ENCODE measurements around the gene CLSTN3.

Gene CLSTN3

GRCh38 chr12:7154901-7155470, 24.8 kb downstream of the CLSTN3 start:
- no peaks in the 10 kb centered on the region for H4K20me1 ChIP-seq (ENCODE audit: insufficient read depth)
- no peaks in the 10 kb centered on the region for H3K79me2 ChIP-seq (ENCODE audit: insufficient read depth, low read depth)
- H2AFZ ChIP-seq (ENCODE audit: low read depth): no peak overlapping the region
- no peak overlapping the region for H3K27ac ChIP-seq
- no peaks in the 10 kb centered on the region for H3K4me1 ChIP-seq (ENCODE audit: low read depth, poor library complexity, severe bottlenecking)
- no peak for TF ChIP-seq CTCF (conservative IDR thresholded peaks at IDR 0.05; ENCODE audit: low read depth, low read length)
- no peaks in the 10 kb centered on the region for H3K27me3 ChIP-seq (ENCODE audit: insufficient read depth, low read depth)
- no peak overlapping the region for H3K4me2 ChIP-seq
- H3K36me3 ChIP-seq (ENCODE audit: insufficient read depth): no peaks in the 10 kb centered on the region
- no peak overlapping the region for H3K4me3 ChIP-seq (IDR thresholded peaks at IDR 0.05; ENCODE audit: insufficient read depth, low read depth, low read length)
- H3K9ac ChIP-seq: no peak overlapping the region

- Histone ChIP-seq H2AFZ (ENCODE audit: low read depth) (no peak overlapping the region), H3K4me2 (no peak overlapping the region), H3K79me2 (ENCODE audit: insufficient read depth, low read depth) (no peaks in the 10 kb centered on the region), H3K27me3 (ENCODE audit: insufficient read depth, low read depth) (no peaks in the 10 kb centered on the region), H3K27ac (no peak overlapping the region), H4K20me1 (ENCODE audit: insufficient read depth) (no peaks in the 10 kb centered on the region), H3K4me1 (ENCODE audit: low read depth, poor library complexity, severe bottlenecking) (no peaks in the 10 kb centered on the region), H3K9ac (no peak overlapping the region), H3K4me3 (IDR thresholded peaks at IDR 0.05; ENCODE audit: insufficient read depth, low read depth, low read length) (no peak overlapping the region), H3K36me3 (ENCODE audit: insufficient read depth) (no peaks in the 10 kb centered on the region)
- TF ChIP-seq CTCF (conservative IDR thresholded peaks at IDR 0.05; ENCODE audit: low read depth, low read length): no peak
These were observed 25.4 kb downstream of the CLSTN3 start for GRCh38 chr12:7155471-7156034.

GRCh38 chr12:7156259-7157197, 26.4 kb downstream of the CLSTN3 start:
- no peaks in the 10 kb centered on the region for H3K79me2 ChIP-seq (ENCODE audit: insufficient read depth, low read depth)
- no peak overlapping the region for H3K4me3 ChIP-seq (IDR thresholded peaks at IDR 0.05; ENCODE audit: insufficient read depth, low read depth, low read length)
- H3K36me3 ChIP-seq (ENCODE audit: insufficient read depth): no peaks in the 10 kb centered on the region
- H3K27ac ChIP-seq: no peak overlapping the region
- H3K9ac ChIP-seq: no peak overlapping the region
- no peaks in the 10 kb centered on the region for H4K20me1 ChIP-seq (ENCODE audit: insufficient read depth)
- no peaks in the 10 kb centered on the region for H3K27me3 ChIP-seq (ENCODE audit: insufficient read depth, low read depth)
- no peak for TF ChIP-seq CTCF (conservative IDR thresholded peaks at IDR 0.05; ENCODE audit: low read depth, low read length)
- H3K4me2 ChIP-seq: no peak overlapping the region
- no peak overlapping the region for H2AFZ ChIP-seq (ENCODE audit: low read depth)
- H3K4me1 ChIP-seq (ENCODE audit: low read depth, poor library complexity, severe bottlenecking): no peaks in the 10 kb centered on the region

GRCh38 chr12:7157391-7157790, 27.2 kb downstream of the CLSTN3 start:
- H4K20me1 ChIP-seq (ENCODE audit: insufficient read depth): no peaks in the 10 kb centered on the region
- H3K9ac ChIP-seq: no peak overlapping the region
- no peak overlapping the region for H3K27ac ChIP-seq
- no peak overlapping the region for H3K4me3 ChIP-seq (IDR thresholded peaks at IDR 0.05; ENCODE audit: insufficient read depth, low read depth, low read length)
- no peak overlapping the region for H2AFZ ChIP-seq (ENCODE audit: low read depth)
- no peak for TF ChIP-seq CTCF (conservative IDR thresholded peaks at IDR 0.05; ENCODE audit: low read depth, low read length)
- H3K36me3 ChIP-seq (ENCODE audit: insufficient read depth): no peaks in the 10 kb centered on the region
- H3K27me3 ChIP-seq (ENCODE audit: insufficient read depth, low read depth): no peaks in the 10 kb centered on the region
- H3K79me2 ChIP-seq (ENCODE audit: insufficient read depth, low read depth): no peaks in the 10 kb centered on the region
- H3K4me1 ChIP-seq (ENCODE audit: low read depth, poor library complexity, severe bottlenecking): no peaks in the 10 kb centered on the region
- H3K4me2 ChIP-seq: no peak overlapping the region

All from KMS-11 (cell line).